Suppressor macrophage treated with lipopolysaccharide for 4 hours (primary cell): ENCODE measurements around the gene DRAXIN.

Experiments
- DNase-seq: peaks from one replicate; pipeline ENCODE4 v3.0.0-alpha.2; 2020

The DRAXIN gene

DNA sequence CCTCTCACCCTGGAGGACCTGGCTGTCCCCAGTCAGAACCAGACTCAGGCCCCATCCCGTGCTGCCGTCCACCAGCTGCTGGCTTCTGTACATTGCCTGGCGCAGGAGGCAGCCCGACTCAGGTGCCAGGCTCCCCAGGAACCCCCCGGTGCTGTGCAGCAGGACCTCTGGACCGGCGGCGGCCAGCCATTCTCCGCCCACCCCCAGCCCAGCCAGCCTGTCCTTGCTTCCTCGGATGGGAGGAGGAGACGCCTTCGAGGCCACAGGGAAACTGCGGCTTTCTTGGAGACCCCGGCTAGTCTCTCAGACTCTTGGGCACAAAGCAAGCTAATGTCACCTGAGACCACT lies 74.9 kb downstream of the DRAXIN start:
- DNase-seq: no peak

DNA sequence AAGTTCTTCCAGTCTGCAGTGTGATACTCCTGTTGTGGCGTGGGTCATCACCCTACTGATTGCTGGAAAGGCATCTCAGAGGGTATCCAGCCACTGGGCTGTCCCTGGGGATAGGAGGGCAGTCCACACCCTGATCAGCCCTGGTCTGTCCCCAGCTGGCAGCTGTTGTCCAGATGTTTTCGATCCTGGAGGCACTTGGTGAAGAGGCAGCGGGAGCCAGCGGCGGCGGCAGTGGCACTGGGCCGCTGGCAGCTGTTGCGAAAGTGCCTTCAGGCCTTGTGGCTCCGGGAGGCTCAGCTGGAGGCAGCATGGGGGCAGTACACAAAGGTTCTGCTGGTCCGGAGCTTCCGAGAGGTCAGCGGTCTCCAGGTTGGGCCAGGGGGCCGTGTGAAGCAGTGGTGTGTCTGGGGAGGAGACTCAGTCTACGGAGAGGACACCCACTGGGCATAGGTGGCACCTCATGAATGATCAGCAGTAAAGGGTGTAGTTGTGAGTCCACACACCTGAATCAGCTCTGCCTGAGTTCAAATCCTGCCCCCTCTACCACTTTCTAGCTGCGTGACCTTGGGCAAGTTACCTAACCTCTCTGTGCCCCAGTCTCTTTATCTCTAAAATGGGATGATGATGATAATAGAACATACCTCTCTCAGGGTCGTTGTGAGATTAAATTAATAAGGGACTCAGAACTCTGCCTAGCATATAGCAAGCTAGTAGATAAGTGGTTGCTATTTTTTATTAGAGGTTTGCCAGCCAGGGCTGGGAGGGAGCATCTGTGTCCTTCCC lies 76.6 kb downstream of the DRAXIN start:
- no peak for DNase-seq

DNA sequence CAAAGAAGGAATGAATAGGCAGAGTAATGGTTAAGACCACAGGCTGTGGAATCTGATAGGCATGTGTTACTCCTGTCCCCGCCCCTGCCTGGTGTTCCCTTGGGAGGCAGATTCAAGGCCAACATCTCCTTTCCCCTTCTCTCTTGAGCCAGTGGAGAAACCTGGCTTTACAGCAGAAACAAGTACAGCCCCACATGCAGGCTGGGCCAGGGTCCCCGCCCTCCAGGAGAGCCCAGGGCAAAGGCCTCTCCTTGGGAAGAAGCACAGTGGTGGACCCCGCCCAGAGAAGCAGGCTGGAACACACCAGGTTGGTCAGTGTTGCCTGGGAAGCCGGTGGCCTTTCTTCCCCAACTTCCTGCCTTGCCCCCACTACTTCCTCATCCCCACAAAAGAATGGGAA lies 77.3 kb downstream of the DRAXIN start:
- no peak for DNase-seq

DNA sequence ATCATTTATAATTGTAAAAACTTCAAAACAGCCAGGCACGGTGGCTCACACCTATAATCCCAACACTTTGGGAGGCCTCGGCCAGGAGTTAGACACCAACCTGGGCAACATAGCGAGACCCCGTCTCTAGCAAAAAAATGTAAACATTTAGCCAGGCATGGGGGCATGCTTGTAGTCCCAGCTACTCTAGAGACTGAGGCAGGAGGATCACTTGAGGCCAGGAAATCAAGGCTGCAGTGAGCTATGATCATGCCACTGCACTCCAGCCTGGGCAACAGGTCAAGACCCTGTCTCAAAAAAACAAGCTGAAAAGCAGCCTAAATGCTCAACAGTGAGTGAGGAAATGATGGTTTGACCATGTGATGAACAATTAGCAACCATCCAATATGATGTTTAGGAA lies 77.8 kb downstream of the DRAXIN start:
- DNase-seq: no peak

DNA sequence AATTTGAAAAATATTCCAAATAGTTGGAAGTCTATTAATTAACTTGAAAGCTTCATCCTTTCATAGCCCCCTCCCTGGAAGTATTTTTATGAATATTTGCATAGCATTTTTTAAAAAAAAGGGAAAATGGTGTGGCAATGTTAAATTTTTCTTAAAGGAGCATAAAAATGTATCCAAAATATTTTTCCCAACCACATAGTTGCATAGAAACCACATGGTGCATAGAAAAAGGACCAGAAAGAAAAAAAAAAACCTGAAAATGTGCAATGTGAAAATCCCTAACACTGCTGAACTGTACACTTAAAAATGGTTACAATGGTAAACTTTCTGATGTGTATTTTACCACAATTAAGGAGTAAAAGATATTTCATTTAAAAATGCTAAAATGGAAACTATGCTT lies 78.5 kb downstream of the DRAXIN start:
- DNase-seq: no peak

DNA sequence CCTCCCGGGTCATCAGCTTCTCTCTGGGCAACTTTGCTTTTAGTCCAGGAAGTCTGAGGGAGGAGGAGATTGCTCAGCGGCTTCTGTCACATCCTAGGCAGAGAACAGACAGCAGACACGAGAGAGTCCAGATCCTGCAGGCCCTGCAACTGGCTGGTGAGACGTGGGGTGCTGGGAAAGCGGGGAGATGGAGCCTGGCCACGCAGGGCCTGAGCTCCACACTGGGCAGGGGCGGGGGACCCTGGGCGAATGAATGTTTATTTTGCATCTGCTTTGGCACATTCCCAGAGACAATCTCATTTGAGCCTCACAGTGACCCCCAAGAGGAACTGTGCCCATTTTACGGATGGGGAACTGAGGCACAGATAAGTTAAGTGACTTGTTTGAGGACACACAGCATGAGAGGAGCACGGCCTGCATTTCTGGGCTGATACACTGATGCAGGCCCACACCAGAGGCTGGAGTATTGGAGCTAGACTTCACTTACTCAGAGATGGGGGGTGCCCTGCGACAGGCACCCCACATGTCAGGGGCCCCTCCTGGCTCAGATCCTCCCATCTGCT lies 80.1 kb downstream of the DRAXIN start:
- no peak for DNase-seq

DNA sequence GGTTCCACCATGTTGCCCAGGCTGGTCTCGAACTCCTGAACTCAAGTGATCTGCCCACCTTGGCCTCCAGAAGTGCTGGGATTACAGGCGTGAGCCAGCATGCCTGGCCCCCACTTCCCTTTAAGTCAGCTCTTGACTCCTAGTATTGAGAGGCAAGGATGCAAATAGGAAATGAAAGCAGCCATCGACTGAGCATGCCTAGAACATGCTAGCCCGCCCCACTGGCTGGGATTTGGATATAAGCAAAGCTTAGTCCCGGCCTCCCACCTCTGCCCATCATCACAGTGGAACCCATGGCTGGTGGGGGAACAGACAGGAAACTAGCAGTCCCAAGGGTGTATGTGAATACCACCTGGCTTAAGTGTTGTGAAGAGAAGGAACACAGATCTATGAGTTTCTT lies 80.9 kb downstream of the DRAXIN start:
- DNase-seq: peak; percentile 46

DNA sequence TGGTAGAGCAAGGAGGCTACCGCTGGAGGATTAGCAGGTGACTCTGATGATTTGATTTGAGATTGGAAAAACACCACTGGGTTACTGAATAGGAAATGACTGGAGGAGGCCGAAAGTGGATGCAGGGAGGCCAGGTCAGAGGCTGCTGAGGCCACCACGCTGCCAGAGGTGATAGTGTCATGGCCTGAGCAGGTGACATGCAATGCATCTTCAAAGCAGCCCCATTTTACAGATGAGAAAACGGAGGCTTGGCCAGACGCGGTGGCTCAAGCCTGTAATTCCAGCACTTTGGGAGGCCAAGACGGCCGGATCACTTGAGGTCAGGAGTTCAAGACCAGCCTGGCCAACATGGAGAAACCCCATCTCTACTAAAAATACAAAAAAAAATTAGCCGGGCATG lies 83.2 kb downstream of the DRAXIN start:
- DNase-seq: no peak
